Esophagus squamous epithelium (tissue), 4 donors: ENCODE data around the gene RCOR1.

Experiments
- POLR2A ChIP-seq, 4 donors: fragments of 450-650 bp; IDR thresholded peaks; one replicate each; pipeline ENCODE4 v1.6.1; 2017; ENCODE audit warnings: antibody characterized with exemption in 4 of 4, mild to moderate bottlenecking in 4 of 4, moderate library complexity in 3 of 4
- TF ChIP-seq, protein P1 (sequence below), 6 experiments: fragments of 450-650 bp in 4 of 6; fragments of 200-600 bp in 2 of 6; sonication (generic) in 2 of 6; IDR thresholded peaks; one replicate each; pipeline ENCODE4 v1.5.1; 2016 to 2019; ENCODE audit warnings: antibody characterized with exemption in 6 of 6, mild to moderate bottlenecking in 4 of 6, moderate library complexity in 4 of 6

DNA sequence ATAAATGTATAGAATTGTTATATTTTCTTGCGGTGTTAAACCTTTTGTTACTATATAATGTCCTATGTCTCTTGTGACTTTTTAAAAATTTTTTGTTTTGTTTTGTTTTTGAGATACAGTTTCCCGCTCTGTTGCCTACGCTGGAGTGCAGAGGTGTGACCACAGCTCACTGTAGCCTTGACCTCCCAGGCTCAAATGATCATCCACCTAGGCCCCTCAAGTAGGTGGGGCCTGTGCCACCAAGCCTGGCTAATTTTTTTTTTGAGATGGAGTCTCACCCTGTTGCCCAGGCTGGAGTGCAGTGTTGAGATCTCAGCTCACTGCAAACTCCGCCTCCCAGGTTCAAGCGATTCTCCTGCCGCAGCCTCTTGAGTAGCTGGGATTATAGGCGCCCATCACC, 26.5 kb upstream of the RCOR1 start:
- TF ChIP-seq, protein P1, sequence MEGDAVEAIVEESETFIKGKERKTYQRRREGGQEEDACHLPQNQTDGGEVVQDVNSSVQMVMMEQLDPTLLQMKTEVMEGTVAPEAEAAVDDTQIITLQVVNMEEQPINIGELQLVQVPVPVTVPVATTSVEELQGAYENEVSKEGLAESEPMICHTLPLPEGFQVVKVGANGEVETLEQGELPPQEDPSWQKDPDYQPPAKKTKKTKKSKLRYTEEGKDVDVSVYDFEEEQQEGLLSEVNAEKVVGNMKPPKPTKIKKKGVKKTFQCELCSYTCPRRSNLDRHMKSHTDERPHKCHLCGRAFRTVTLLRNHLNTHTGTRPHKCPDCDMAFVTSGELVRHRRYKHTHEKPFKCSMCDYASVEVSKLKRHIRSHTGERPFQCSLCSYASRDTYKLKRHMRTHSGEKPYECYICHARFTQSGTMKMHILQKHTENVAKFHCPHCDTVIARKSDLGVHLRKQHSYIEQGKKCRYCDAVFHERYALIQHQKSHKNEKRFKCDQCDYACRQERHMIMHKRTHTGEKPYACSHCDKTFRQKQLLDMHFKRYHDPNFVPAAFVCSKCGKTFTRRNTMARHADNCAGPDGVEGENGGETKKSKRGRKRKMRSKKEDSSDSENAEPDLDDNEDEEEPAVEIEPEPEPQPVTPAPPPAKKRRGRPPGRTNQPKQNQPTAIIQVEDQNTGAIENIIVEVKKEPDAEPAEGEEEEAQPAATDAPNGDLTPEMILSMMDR (IDR thresholded peaks at IDR 0.05): no peak
- no peak for TF ChIP-seq POLR2A (IDR thresholded peaks at IDR 0.05)
